ENCODE results near the gene KRT40.

KRT40 gene

DNA sequence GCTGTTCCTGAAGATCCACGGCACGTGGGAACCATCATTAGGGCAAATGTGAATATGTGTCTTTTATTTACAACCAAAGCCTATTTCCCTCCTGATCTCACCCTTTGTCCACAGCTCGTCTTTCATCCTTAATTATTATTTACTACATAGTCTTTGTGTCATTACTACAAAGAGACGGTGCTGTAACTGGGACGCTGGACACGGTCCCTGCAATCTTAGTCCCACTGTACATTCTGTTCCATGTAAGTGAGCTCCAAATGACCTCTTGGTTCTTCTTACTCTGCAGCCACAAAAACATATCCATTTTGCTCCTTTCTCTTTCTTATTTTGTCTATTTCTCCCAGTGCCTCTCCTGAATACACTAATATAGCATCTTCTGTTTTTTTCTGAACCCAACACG, 34.0 kb downstream of the KRT40 start:
- FAIRE-seq: no peak

DNA sequence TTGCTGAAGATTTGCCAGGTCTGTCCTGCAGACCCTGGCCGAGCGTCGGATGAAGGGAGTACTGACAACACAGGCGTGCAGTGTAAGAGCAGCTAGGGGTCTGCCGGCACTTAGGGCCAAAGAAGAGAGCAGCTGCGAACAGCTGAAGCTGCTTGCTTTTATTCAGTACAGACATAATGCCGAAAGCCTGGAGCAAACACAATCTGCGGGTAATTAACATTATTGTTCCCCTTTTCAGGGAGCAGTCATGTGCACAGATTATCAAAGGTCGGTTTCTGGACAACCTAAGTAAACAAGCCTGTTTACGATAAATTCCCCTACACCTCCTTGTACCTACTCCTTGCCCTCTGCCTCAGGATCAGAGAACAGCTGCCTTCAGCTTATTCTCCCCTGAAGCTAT, 34.7 kb downstream of the KRT40 start:
- no peak for FAIRE-seq

DNA sequence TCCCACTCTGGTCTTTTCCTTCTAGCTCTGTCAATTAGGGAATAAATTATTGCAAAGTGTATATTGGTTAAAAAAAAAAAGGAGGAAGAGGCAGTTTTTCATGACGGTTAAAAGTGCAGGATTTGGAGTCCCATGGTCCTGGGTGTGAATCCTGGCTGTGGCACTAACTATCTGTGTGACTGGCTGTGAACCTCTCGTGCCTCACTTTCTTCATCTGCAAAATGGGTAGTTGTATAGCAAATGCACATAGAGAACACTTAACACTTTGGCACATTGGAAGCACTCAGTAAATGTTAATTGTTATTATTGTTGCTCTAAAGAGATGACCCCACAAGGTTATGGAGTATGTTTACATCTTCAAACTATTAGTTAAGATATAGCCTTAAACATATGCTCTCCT, 36.2 kb downstream of the KRT40 start:
- no peak for FAIRE-seq

DNA sequence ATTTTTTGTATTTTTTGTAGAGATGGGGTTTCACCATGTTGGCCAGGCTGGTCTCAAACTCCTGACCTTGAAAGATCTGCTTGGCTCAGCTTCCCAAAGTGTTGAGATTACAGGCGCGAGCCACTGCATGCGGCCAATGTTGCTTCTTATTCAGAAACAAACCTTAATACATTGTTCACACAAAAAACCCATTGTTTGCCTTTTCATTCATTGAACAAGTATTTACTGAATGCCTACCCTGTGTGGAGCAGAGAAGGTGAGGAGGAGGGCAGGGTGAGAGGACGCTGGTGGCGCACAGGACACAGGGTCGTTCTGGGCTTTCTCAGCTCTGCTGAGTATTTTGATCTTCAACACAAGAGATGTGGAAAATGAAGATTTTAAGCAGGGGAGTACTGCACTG, 38.7 kb downstream of the KRT40 start:
- FAIRE-seq: no peak

DNA sequence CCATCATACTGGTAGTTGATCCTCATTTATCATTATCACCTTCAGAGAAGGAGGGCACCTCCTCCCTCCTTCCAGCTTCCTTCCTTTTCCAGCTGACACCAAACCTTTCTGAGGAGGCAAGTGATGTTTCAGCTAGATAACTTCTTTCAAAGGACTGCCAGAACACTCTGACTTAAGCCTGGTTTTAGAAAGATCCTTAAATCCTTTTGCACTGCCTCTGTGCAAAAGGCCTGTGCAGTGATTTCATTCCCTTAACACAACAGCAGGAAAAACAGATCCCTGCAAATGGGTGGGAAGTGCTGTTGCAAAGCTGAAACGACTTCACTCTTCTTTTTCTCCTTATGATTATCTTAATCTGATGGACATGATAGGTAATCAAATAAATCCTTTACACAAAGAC, 39.6 kb downstream of the KRT40 start:
- FAIRE-seq: no peak

DNA sequence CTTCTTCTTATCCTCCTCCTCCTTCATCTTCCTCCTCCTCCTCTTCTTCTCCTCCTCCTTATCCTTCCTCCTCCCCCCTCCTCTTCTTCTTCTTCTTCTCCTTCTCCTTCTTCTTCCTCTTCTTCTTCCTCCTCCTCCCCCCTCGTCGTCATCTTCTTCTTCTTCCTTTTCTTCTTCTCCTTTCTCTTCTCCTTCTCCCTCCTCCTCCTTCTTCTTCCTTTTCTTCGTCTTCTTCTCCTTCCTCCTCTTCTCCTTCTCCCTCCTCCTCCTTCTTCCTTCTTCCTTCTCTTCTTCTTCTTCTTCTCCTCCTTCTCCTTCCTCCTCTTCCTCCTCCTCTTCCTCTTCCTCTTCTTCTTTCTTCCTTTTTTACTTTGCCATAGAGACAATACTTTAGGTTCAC, 41.6 kb downstream of the KRT40 start:
- FAIRE-seq: no peak

DNA sequence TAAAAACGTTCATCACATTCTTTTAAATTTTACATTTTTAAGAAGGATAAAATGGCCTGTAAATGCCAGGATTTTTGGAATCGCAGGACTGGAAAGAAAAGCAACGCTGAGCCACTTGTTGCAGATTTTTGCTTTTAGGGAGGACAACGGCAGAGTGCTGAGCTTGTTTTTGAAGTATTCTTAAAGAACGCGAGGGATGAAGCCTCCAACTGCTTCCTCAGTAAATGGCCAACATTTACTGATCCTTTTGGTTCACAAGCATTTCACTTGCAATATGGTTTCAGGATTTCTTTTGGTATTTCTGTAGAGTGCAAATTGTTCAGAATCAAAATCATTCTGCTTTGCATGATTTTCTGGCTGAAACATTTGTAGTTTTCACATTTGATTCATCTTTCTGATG, 43.9 kb downstream of the KRT40 start:
- FAIRE-seq: no peak

DNA sequence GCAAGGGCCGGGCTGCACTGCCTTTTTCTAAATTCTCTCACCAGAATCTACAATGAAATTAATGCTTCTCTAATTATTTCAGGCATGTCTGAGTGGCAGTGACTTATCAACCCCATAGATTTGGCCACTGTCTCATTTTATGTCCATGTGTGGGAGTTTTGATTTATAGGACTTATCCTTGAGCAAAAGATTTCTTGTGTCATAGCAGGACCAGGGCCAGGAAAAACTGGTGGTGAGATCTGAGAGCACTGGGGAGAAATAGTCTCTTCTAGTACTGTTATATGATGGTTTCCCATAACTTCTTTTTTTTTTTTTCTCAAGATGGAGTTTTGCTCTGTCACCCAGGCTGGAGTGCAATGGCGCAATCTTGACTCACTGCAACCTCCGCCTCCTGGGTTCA, 45.1 kb downstream of the KRT40 start:
- FAIRE-seq: no peak

DNA sequence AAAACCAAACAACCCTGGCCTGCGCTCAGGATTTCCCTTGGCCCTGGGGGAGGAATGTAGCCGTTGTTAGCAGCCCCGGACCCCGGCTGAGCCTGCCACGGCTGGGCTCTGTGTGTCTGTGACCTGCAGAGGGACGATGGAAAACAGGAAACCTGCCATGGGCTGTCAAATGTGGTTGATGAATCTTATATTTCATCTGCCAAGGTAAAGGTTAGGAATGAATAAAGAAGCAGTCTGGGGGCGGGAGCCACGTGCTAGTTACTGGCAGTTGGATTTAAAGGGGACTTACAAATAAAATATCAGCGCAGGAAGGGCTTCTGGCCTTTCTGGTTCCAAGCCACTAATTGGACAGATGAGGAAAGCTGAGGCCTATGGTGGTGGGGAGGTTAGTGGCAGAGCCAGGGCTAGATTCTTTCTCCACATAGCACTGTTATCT, 46.7 kb downstream of the KRT40 start, which contains the start of gene KRT23:
Gene KRT23, minus strand, starts transcription at position 263 of the 436 bp plus-strand sequence. CDS start 1,043 bp downstream, outside the sequence.
- FAIRE-seq: no peak

DNA sequence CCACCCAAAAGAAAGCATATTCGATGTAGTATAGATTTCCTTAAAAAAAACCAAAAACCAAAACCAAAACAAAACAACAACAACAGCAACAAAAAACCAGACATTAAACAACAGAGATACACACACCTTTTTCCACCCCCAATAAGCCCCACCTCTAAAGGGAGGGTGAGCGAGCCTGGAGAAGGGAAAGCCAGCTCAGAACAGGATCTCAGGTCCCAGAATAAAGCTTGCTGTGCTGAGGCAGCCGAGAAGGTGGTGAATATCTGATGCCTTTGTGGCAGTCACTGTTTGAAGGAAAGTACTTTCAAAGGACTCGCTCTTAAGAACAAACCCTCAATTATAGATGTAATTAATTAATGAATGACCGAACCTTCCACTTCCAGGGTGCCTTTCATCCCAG, 47.1 kb downstream of the KRT40 start:
- no peak for FAIRE-seq

DNA sequence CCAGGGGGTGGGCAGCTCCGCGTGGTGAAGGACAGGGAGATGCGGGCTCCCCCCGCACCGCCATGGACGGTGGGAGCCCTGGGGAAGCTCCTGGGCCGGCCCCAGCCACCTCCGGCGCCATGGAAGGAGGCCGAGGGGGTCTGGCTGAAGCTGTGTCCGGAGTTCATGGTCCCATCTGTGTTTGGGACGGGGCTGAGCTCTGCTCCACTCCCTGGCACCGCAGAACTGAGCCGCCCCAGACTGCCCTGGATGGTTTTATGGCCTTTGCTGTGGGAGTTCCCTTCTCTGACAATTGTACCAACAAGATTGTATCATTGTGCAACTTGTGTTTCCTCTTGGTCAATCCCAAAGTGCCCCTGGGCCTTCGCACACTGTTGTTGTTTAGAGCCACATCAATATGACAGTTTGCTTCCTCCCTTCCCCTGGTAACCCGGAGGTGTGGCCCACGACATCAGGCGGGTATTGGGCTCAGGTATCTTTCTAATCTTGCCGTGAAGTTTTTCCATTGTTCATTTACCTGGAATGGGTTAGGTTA, 47.6 kb downstream of the KRT40 start:
- FAIRE-seq: no peak

DNA sequence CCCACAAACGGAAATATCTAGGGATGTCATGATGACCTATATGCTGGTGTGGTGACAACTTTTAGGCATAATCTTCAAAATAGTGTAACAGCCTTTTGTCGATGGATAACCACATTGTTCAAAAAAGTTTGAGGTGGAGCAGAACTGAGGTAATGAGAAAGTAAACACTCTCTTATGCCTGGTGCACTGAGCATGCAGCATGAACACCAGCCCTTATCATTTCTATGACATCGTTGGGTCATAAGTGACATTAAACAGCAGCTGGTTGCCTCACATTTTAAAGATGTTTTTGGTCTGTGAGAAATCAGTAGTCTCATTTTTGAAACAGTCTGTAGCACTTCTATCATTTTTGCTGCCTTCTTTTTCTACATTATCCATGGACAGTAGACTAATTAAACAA, 48.5 kb downstream of the KRT40 start:
- no peak for FAIRE-seq

DNA sequence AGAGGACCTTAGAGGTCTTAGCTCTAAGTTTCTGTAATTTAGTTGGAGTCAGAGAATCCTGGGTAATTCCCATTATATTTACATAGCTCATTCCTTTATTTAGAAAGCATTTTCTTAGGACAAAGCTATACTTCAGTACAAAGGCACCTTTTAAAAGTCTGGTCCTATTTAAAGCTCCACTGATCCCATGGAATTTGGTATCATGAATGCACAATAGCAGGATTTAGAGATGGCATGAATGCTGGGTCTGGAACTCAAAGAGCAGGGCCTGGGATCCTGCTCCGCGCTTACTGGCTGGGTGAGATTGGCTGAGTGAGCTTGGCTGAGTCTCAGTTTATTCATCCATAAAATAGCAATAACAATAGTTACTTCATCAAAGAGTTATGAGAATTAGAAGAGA, 51.5 kb downstream of the KRT40 start:
- no peak for FAIRE-seq

DNA sequence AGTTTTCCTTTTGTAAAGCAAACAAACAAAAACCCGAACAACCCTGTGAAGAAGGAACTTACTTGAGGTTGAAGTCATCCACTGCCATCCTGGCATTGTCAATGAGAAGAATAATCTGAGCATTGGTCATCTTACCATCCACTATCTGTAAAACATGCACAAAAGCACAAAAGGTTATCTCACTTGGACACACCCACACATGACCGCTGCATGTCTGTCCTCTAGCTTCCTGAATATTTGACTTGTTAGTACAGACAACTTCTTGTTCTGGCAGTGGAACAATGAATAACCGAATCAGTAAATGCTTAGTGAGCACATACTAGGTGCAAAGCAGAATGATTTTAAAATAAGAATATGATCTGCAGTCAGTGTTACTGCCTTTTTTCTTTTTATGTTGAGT, 52.8 kb downstream of the KRT40 start:
- no peak for FAIRE-seq

Measured in TTC549 (cell line).